Measurements from ENCODE around the gene SLC25A21.

The SLC25A21 gene

DNA sequence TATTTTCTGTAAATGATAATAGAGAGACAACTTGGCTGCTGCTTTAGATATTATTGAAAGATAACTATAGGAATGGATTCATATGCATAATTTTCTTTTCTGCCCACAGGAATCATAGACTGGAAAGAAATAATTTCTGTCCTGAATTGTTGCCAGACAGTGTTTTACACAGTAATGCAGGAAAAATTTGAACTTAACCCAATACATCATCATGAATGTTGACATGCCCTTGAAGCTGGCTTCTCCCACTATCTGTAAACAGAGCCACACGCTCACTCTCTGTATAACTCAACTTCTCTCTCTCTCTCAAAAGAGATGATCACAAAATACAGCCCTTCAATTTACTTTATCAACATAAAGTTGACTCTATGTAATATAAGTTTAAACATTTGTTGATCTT is 454.2 kb downstream of the SLC25A21 start:
- Histone ChIP-seq H3K18ac (ENCODE audit: low read length) (no peak overlapping the region), H2BK120ac (ENCODE audit: low read depth, low read length) (no peak overlapping the region), H3K23ac (ENCODE audit: low read length) (no peak overlapping the region), H3K79me2 (ENCODE audit: control insufficient read depth, insufficient read depth, low read length) (no peaks in the 10 kb centered on the region), H4K5ac (ENCODE audit: low read length) (no peak overlapping the region), H3K4me3 (ENCODE audit: low read length) (no peak overlapping the region), H3K4me2 (ENCODE audit: low read length) (no peak overlapping the region), H3K9ac (ENCODE audit: low read length) (no peak overlapping the region), H4K8ac (ENCODE audit: low read depth, low read length) (no peak overlapping the region), H3K4ac (ENCODE audit: low read depth, low read length) (no peak overlapping the region), H3K56ac (ENCODE audit: low read length) (no peak overlapping the region), H3K79me1 (ENCODE audit: low read length) (no peaks in the 10 kb centered on the region), H3K27me3 (ENCODE audit: insufficient read depth, low read length, poor library complexity) (no peaks in the 10 kb centered on the region), H2BK5ac (ENCODE audit: low read length) (no peak overlapping the region), H2AK5ac (ENCODE audit: low read length) (no peak overlapping the region), H3K36me3 (ENCODE audit: control insufficient read depth, insufficient read depth, low read length) (no peaks in the 10 kb centered on the region), H3K4me1 (ENCODE audit: control insufficient read depth, low read depth, low read length) (peaks cover 10% of the 10 kb centered on the region), H3K27ac (ENCODE audit: low read depth, low read length) (no peak overlapping the region), H2BK15ac (replicated peaks; ENCODE audit: low read depth) (no peak overlapping the region)
- no CpG with 5 or more reads among the region's 1 CpG for WGBS (ENCODE audit: extremely low coverage, insufficient coverage, low lambda C conversion rate)
- no peak for DNase-seq

DNA sequence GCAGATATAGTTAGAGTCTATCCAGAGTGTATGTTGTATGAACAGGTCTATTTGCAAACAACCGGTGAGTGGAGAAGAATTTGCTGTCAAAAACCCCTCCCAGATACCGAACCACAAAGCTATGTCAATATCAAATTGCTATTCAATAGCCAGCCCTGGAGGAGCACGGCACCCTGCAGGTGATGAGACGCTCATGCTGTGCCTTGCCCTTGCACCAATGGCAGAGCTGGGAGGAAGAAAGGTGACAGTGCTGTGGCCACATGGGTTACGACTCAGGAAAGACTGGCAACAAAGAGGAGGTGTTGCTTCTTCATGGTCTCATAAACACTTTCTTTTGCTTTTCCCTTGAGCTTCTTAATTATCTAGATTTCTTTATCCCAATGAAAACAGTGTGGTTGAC is 455.0 kb downstream of the SLC25A21 start:
- Histone ChIP-seq H2BK5ac (ENCODE audit: low read length) (no peak overlapping the region), H3K4ac (ENCODE audit: low read depth, low read length) (no peak overlapping the region), H2BK120ac (ENCODE audit: low read depth, low read length) (no peak overlapping the region), H4K8ac (ENCODE audit: low read depth, low read length) (no peak overlapping the region), H3K27ac (ENCODE audit: low read depth, low read length) (no peak overlapping the region), H3K4me1 (ENCODE audit: control insufficient read depth, low read depth, low read length) (peaks cover 12% of the 10 kb centered on the region), H2BK15ac (replicated peaks; ENCODE audit: low read depth) (no peak overlapping the region), H3K79me2 (ENCODE audit: control insufficient read depth, insufficient read depth, low read length) (no peaks in the 10 kb centered on the region), H2AK5ac (ENCODE audit: low read length) (no peak overlapping the region), H3K4me3 (ENCODE audit: low read length) (no peak overlapping the region), H3K79me1 (ENCODE audit: low read length) (no peaks in the 10 kb centered on the region), H3K9ac (ENCODE audit: low read length) (no peak overlapping the region), H3K36me3 (ENCODE audit: control insufficient read depth, insufficient read depth, low read length) (no peaks in the 10 kb centered on the region), H4K5ac (ENCODE audit: low read length) (no peak overlapping the region), H3K18ac (ENCODE audit: low read length) (no peak overlapping the region), H3K4me2 (ENCODE audit: low read length) (no peak overlapping the region), H3K23ac (ENCODE audit: low read length) (no peak overlapping the region), H3K27me3 (ENCODE audit: insufficient read depth, low read length, poor library complexity) (no peaks in the 10 kb centered on the region), H3K56ac (ENCODE audit: low read length) (no peak overlapping the region)
- WGBS (ENCODE audit: extremely low coverage, insufficient coverage, low lambda C conversion rate), result no CpG with 5 or more reads among the region's 5 CpGs
- peak; percentile 83 for DNase-seq

DNA sequence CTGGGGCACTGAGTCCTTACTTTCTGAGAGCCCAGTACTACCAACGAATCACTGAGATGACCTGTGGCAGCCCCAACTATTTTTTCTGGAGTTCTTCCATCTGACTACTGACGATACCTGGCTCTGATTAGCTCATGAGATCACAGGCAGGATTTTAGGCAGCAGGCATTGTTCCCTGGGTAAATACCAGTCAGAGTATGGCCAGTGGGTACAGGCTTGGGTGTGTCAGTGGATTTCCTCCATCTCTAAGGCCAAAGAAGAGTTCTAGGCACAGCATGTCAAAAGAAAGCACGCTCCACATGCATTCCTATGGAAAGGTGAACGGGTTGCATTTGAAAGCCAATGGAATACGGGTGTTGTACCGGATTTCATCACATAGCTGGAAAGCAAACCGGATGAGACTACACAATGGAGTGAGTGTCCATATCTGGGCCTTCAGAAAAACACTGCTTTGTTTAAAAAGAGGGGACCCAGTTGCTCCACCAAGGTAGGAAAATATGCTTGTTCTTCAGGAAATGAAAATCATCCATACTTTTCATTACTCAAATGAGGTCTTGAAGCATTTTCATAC is 455.7 kb downstream of the SLC25A21 start:
- H3K36me3 ChIP-seq (ENCODE audit: control insufficient read depth, insufficient read depth, low read length), result no peaks in the 10 kb centered on the region
- H3K4me1 ChIP-seq (ENCODE audit: control insufficient read depth, low read depth, low read length), result peaks cover 12% of the 10 kb centered on the region
- no peak for DNase-seq
- no peak overlapping the region for H2BK120ac ChIP-seq (ENCODE audit: low read depth, low read length)
- no peak overlapping the region for H3K4ac ChIP-seq (ENCODE audit: low read depth, low read length)
- H3K79me1 ChIP-seq (ENCODE audit: low read length), result no peaks in the 10 kb centered on the region
- no peak overlapping the region for H3K4me2 ChIP-seq (ENCODE audit: low read length)
- no peak overlapping the region for H3K27ac ChIP-seq (ENCODE audit: low read depth, low read length)
- no peak overlapping the region for H2BK5ac ChIP-seq (ENCODE audit: low read length)
- no peak overlapping the region for H3K18ac ChIP-seq (ENCODE audit: low read length)
- WGBS (ENCODE audit: extremely low coverage, insufficient coverage, low lambda C conversion rate), result no CpG with 5 or more reads among the region's 7 CpGs
- no peak overlapping the region for H2BK15ac ChIP-seq (replicated peaks; ENCODE audit: low read depth)
- no peak overlapping the region for H3K9ac ChIP-seq (ENCODE audit: low read length)
- H3K23ac ChIP-seq (ENCODE audit: low read length), result no peak overlapping the region
- peak overlapping the region; percentile 15 for H4K8ac ChIP-seq (ENCODE audit: low read depth, low read length)
- no peak overlapping the region for H3K56ac ChIP-seq (ENCODE audit: low read length)
- H3K4me3 ChIP-seq (ENCODE audit: low read length), result no peak overlapping the region
- H4K5ac ChIP-seq (ENCODE audit: low read length), result no peak overlapping the region
- H3K79me2 ChIP-seq (ENCODE audit: control insufficient read depth, insufficient read depth, low read length), result no peaks in the 10 kb centered on the region
- H3K27me3 ChIP-seq (ENCODE audit: insufficient read depth, low read length, poor library complexity), result no peaks in the 10 kb centered on the region
- no peak overlapping the region for H2AK5ac ChIP-seq (ENCODE audit: low read length)

DNA sequence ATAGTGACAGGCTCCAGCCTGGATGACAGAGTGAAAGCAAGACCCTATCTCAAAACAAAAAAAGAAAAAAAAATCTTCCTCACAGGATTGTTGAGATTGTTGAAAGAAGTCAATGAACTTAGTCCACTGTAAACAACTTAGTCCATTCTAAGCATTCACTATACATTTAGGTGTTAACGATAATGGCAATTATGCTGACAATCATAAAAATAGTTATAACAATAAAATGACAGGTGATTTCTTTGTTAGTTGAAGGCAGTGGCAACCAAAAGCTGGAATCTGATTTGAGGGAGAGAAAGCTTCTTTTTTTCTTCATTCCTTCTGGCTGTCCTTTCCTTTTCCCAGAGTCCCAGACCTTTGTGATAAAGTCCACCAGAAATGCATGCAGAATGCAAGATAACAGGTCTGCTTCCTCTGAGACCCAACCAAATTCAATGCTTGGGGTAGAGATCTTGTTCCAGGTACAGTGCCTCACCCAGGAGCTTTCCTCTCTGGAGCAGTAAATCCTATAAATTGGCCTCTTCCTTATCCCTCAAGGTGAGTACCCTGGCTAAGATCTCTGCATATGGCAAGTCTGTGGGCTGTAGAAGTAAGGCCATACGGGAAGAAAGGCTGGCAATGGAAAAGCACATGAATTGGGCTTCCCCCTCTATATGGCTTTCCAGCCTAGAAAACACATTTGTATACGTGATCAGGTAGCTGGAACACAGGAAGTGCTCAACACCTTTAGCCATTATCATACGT is 458.3 kb downstream of the SLC25A21 start:
- Histone ChIP-seq H3K4me2 (ENCODE audit: low read length) (no peak overlapping the region), H2BK5ac (ENCODE audit: low read length) (no peak overlapping the region), H3K4me3 (ENCODE audit: low read length) (no peak overlapping the region), H2BK15ac (replicated peaks; ENCODE audit: low read depth) (no peak overlapping the region), H3K4ac (ENCODE audit: low read depth, low read length) (no peak overlapping the region), H3K56ac (ENCODE audit: low read length) (no peak overlapping the region), H2AK5ac (ENCODE audit: low read length) (no peak overlapping the region), H3K27me3 (ENCODE audit: insufficient read depth, low read length, poor library complexity) (no peaks in the 10 kb centered on the region), H3K18ac (ENCODE audit: low read length) (no peak overlapping the region), H4K5ac (ENCODE audit: low read length) (no peak overlapping the region), H3K9ac (ENCODE audit: low read length) (no peak overlapping the region), H2BK120ac (ENCODE audit: low read depth, low read length) (no peak overlapping the region), H3K4me1 (ENCODE audit: control insufficient read depth, low read depth, low read length) (peaks cover 5% of the 10 kb centered on the region), H3K79me1 (ENCODE audit: low read length) (no peaks in the 10 kb centered on the region), H3K27ac (ENCODE audit: low read depth, low read length) (no peak overlapping the region), H3K79me2 (ENCODE audit: control insufficient read depth, insufficient read depth, low read length) (no peaks in the 10 kb centered on the region), H4K8ac (ENCODE audit: low read depth, low read length) (no peak overlapping the region), H3K36me3 (ENCODE audit: control insufficient read depth, insufficient read depth, low read length) (no peaks in the 10 kb centered on the region), H3K23ac (ENCODE audit: low read length) (no peak overlapping the region)
- DNase-seq, result no peak
- WGBS (ENCODE audit: extremely low coverage, insufficient coverage, low lambda C conversion rate), result no CpG with 5 or more reads among the region's 4 CpGs

DNA sequence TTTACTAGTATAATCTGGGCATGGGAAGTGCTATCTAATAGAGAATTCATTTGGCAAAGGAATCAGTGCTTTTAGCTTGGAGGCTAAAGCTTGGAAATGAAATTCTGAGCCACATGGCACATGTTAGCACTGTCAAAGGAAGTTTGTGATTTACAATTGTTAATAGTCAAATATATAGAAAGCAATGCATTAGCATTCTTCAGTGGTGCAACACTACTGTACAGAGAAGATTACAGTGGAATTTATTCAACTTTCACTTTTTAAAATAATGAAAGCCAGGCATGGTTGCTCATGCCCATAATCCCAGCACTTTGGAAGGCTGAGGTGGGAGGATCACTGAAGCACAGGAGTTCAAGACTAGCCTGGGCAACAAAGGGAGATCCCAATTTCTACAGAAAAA is 464.8 kb downstream of the SLC25A21 start:
- no peak for DNase-seq
- H4K8ac ChIP-seq (ENCODE audit: low read depth, low read length), result no peak overlapping the region
- H3K79me2 ChIP-seq (ENCODE audit: control insufficient read depth, insufficient read depth, low read length), result no peaks in the 10 kb centered on the region
- no peak overlapping the region for H2AK5ac ChIP-seq (ENCODE audit: low read length)
- H3K9ac ChIP-seq (ENCODE audit: low read length), result no peak overlapping the region
- no peak overlapping the region for H3K18ac ChIP-seq (ENCODE audit: low read length)
- H3K79me1 ChIP-seq (ENCODE audit: low read length), result no peaks in the 10 kb centered on the region
- no peak overlapping the region for H3K4ac ChIP-seq (ENCODE audit: low read depth, low read length)
- H2BK120ac ChIP-seq (ENCODE audit: low read depth, low read length), result no peak overlapping the region
- no peak overlapping the region for H3K4me2 ChIP-seq (ENCODE audit: low read length)
- H3K56ac ChIP-seq (ENCODE audit: low read length), result no peak overlapping the region
- no peak overlapping the region for H3K4me3 ChIP-seq (ENCODE audit: low read length)
- no peak overlapping the region for H2BK5ac ChIP-seq (ENCODE audit: low read length)
- no peak overlapping the region for H3K27ac ChIP-seq (ENCODE audit: low read depth, low read length)
- no peak overlapping the region for H4K5ac ChIP-seq (ENCODE audit: low read length)
- no peaks in the 10 kb centered on the region for H3K27me3 ChIP-seq (ENCODE audit: insufficient read depth, low read length, poor library complexity)
- no peaks in the 10 kb centered on the region for H3K36me3 ChIP-seq (ENCODE audit: control insufficient read depth, insufficient read depth, low read length)
- H3K23ac ChIP-seq (ENCODE audit: low read length), result no peak overlapping the region
- H3K4me1 ChIP-seq (ENCODE audit: control insufficient read depth, low read depth, low read length), result no peaks in the 10 kb centered on the region
- no peak overlapping the region for H2BK15ac ChIP-seq (replicated peaks; ENCODE audit: low read depth)

DNA sequence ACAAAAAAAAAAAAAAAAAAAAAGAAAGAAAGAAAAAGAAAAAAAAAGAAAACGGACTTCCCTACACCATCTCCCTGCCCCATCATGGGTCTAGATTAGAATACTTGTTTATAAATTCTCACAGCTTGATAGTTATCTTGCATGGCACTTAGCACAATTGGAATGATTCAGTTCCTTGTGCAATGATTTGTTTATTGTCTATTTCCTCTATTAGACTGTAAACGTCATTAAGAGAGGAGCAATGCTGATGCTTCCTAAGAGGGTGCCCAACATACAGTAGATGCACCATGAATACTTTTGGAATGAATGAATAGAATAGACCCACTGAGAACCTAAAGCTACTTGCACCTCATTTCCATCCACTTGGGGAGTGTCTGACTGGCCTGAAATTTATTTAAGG is 469.9 kb downstream of the SLC25A21 start:
- no peak overlapping the region for H4K5ac ChIP-seq (ENCODE audit: low read length)
- H3K27me3 ChIP-seq (ENCODE audit: insufficient read depth, low read length, poor library complexity), result no peaks in the 10 kb centered on the region
- H3K23ac ChIP-seq (ENCODE audit: low read length), result no peak overlapping the region
- H2AK5ac ChIP-seq (ENCODE audit: low read length), result no peak overlapping the region
- H2BK5ac ChIP-seq (ENCODE audit: low read length), result no peak overlapping the region
- no peak overlapping the region for H3K56ac ChIP-seq (ENCODE audit: low read length)
- H3K4ac ChIP-seq (ENCODE audit: low read depth, low read length), result no peak overlapping the region
- H2BK15ac ChIP-seq (replicated peaks; ENCODE audit: low read depth), result no peak overlapping the region
- no peaks in the 10 kb centered on the region for H3K79me1 ChIP-seq (ENCODE audit: low read length)
- no peak overlapping the region for H3K4me2 ChIP-seq (ENCODE audit: low read length)
- no peaks in the 10 kb centered on the region for H3K4me1 ChIP-seq (ENCODE audit: control insufficient read depth, low read depth, low read length)
- no peak overlapping the region for H3K27ac ChIP-seq (ENCODE audit: low read depth, low read length)
- H4K8ac ChIP-seq (ENCODE audit: low read depth, low read length), result no peak overlapping the region
- no peak overlapping the region for H3K4me3 ChIP-seq (ENCODE audit: low read length)
- no peak overlapping the region for H3K9ac ChIP-seq (ENCODE audit: low read length)
- H2BK120ac ChIP-seq (ENCODE audit: low read depth, low read length), result no peak overlapping the region
- H3K36me3 ChIP-seq (ENCODE audit: control insufficient read depth, insufficient read depth, low read length), result no peaks in the 10 kb centered on the region
- H3K18ac ChIP-seq (ENCODE audit: low read length), result no peak overlapping the region
- no CpG with 5 or more reads among the region's 2 CpGs for WGBS (ENCODE audit: extremely low coverage, insufficient coverage, low lambda C conversion rate)
- DNase-seq, result no peak
- H3K79me2 ChIP-seq (ENCODE audit: control insufficient read depth, insufficient read depth, low read length), result no peaks in the 10 kb centered on the region
